GM12874 (cell line): ENCODE measurements around the gene NKD2.

Experiments
- CTCF ChIP-seq: IDR thresholded peaks from 2 replicates; pipeline ENCODE4 v1.5.1; 2011; ENCODE audit warnings: low read depth, mild to moderate bottlenecking, control low read depth, low read length, moderate library complexity; ENCODE audit not compliant: insufficient read depth

The NKD2 gene

GRCh38 chr5:1021136-1021968, 12.8 kb downstream of the NKD2 start:
- TF ChIP-seq CTCF = no peak

DNA sequence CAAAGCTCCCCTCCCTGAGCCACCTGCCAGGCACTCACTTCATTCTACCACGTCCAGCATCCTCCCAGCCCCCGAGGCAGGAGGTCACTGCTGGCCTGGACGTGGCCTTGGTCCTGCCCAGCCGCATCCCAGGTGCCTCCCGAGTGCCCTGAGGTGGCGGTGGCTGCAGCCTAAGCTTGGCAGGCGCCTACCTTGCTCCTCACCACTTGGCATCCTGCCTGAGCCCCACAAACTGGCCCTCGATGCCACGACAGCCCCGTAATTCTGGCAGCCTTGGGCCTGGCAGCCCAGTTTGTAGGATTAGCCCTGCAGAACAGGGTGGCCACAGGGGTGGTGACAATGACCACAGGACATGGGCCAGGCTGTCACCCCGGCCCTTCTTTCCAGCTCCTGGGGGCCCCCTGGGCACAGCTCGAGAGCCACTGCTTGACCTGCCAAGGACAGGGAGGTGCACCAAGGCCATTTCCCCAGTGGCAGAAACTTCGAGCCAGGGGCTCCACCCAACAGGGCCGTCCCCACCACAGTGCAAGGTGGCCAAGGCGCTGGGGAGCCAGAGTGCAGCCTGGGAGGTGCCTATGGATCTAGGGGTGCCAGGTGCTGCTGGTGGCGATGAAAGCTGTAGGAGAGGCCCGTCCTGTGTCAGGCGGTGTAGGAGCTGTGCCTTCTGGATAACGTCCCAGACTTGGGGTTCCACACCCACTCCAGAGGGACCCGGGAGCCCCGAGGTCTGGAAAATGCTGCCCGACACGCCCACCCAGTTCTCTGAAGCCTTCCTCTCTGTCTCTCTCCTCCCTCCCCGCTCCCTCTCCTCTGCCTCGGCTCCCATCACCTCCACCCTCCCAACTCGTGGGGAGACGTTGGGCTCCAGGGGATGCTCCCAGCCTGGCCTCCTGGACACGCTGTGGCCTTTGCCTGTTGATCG, 18.4 kb downstream of the NKD2 start:
- no peak for TF ChIP-seq CTCF

DNA sequence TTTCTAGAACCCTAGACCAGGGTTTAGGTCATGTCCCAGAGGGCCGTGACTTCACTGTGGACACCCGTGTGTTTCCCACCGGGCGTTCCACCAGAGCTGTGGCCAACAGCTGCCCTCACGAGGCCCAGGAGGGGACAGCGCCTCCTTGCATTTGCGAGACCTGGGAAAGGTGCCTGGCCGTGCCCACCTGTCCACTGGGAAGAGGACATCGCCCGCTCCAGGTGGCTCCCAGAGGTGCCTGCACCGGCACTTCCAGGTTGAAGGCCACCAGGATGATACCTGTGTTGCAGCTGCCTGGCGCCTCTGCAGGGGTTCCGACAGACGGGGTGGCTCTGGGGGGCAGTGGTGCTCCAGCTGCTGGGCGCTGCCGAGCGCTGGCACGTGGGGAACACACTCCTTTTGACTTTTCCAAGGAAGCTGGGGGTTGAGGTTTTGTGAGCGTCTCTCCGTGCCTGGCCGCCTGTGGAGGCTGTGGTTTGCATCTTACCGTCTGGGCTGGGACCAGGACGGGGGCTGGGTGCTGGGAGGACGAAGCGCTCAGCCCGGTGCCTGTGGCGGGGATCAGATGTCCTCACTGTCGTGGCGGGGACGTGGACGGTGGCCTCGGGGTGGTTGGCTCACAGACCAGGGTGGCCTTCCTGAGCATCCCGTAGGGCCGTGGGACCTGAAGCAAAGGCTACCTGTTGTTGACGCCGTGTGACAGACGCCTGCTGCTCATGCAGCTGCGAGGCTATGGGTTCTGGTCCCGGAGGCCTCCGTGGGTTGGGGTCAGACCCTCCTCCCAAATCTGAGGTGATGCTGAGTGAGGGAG, 19.2 kb downstream of the NKD2 start:
- no peak for TF ChIP-seq CTCF

DNA sequence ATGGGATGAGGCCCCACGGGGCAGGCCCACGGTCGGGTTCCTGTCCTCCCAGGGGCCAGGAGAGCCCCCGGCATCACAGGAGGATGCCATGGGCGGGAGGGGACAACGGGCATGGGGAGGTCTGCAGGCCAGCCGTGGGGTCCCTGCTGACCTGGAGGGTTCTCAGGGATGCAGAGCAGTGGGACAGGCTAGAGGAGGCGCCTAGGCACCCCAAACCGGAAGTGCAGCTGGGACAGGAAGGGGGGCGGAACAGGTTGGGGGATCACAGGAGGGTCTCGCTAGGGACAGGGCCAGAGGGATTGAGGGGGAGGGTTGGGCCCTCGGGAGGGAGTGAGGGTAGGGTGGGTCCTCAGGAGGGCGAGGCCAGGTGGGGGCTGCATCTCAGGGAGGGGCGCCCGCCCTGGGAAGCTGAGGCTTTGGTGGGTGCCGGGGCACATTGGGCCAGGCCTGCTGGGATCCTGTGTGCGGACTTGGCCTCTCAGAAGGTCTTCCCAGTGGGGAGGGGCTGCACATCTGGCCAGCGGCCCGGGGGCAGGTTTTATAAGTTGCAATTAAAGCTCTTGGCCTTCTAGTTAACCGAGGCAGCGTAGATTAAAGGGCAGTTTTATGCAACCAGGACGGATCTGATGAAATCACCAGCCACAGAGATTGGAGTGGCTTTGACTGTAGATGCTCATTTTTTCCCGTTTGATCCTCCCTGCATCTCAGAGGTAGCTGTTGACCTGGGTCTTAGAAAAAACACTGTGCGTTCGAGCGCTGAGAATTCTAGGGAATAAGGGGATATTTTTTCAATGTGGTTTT, 20.1 kb downstream of the NKD2 start:
- TF ChIP-seq CTCF = no peak

- TF ChIP-seq CTCF = no peak
These were observed 20.8 kb downstream of the NKD2 start for GRCh38 chr5:1029282-1029944.

DNA sequence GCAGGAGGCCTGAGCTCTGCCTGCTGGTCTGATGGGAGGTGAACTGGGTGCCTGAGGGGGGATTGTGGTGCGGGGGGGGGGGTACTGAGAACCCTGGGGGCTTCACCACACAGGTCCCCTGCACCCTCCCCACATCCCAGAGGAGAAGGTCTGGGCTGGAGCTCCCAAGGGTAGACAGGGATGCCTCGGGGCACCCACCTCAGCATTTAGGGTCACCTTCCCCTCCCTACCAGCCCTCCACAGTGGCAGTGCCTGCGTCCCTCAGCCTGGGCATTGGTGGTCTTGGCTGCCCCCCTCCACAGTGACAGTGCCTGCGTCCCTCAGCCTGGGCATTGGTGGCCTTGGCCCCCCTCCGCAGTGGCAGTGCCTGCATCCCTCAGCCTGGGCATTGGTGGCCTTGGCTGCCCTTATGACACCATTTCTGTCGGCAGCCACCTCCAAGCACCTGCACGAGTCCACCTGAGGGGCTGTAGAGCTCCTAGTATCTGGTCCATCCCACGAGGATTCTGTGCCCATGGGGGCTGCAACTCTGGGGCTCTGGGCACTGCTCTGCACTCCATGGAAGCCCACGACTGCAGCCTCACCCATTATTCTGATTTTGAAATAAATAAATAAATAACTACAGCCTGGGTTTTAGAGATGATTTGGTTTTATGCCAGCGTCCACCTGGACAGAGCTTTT, 21.5 kb downstream of the NKD2 start:
- TF ChIP-seq CTCF = no peak
